ENCODE results near the gene DNAJC4.

The DNAJC4 gene

GRCh38 chr11:64241241-64241490 is 10.8 kb downstream of the DNAJC4 start:
- no peak for TF ChIP-seq CTCF (IDR thresholded peaks at IDR 0.05; ENCODE audit: low read length, missing control alignments)
- peak; percentile 100 for DNase-seq (ENCODE audit: low read depth)
- H3K4me3 ChIP-seq (replicated peaks; ENCODE audit: low read depth, low read length) = peak overlapping the region; percentile 84

GRCh38 chr11:64241491-64242374 is 11.4 kb downstream of the DNAJC4 start:
- DNase-seq (ENCODE audit: low read depth) = no peak

GRCh38 chr11:64243236-64243854 is 13.0 kb downstream of the DNAJC4 start:
- H3K4me3 ChIP-seq (replicated peaks; ENCODE audit: low read depth, low read length) = no peak overlapping the region
- no peak for TF ChIP-seq CTCF (IDR thresholded peaks at IDR 0.05; ENCODE audit: low read length, missing control alignments)
- no peak for DNase-seq (ENCODE audit: low read depth)

More at GRCh38 chr11:64241491-64242374, 11.4 kb downstream of the DNAJC4 start:
- no peak for TF ChIP-seq CTCF (IDR thresholded peaks at IDR 0.05; ENCODE audit: low read length, missing control alignments)
- peak overlapping the region; percentile 84 for H3K4me3 ChIP-seq (replicated peaks; ENCODE audit: low read depth, low read length)

- no peak overlapping the region for H3K4me3 ChIP-seq (replicated peaks; ENCODE audit: low read depth, low read length)
- no peak for TF ChIP-seq CTCF (IDR thresholded peaks at IDR 0.05; ENCODE audit: low read length, missing control alignments)
- no peak for DNase-seq (ENCODE audit: low read depth)
These were observed 13.8 kb downstream of the DNAJC4 start for GRCh38 chr11:64244107-64244506.

- no peak for TF ChIP-seq CTCF (IDR thresholded peaks at IDR 0.05; ENCODE audit: low read length, missing control alignments)
- H3K4me3 ChIP-seq (replicated peaks; ENCODE audit: low read depth, low read length) = peak overlapping the region; percentile 94
- DNase-seq (ENCODE audit: low read depth) = no peak
These were observed 14.6 kb downstream of the DNAJC4 start for GRCh38 chr11:64244966-64245365.

- DNase-seq (ENCODE audit: low read depth) = no peak
- TF ChIP-seq CTCF (IDR thresholded peaks at IDR 0.05; ENCODE audit: low read length, missing control alignments) = no peak
- peak overlapping the region; percentile 94 for H3K4me3 ChIP-seq (replicated peaks; ENCODE audit: low read depth, low read length)
These were observed 15.1 kb downstream of the DNAJC4 start for GRCh38 chr11:64245401-64245796.
